Measurements from ENCODE around the gene IFNA8.

The IFNA8 gene

GRCh38 chr9:21414220-21414940 is 5.5 kb downstream of the IFNA8 start:
- ATAC-seq (ENCODE audit: insufficient read depth, low read depth), result no peak
- H3K9me3 ChIP-seq (ENCODE audit: insufficient read depth, low read length, severe bottlenecking), result no peaks in the 10 kb centered on the region
- H3K4me1 ChIP-seq (ENCODE audit: insufficient read depth, low read length), result no peaks in the 10 kb centered on the region
- no peak for DNase-seq
- no peaks in the 10 kb centered on the region for H3K79me2 ChIP-seq (ENCODE audit: insufficient read depth, low read length)
- no peak overlapping the region for H2AFZ ChIP-seq (ENCODE audit: low read depth, low read length)
- H3K4me3 ChIP-seq (ENCODE audit: low read depth in 1 of 2, low read length in 2 of 2), result no peak overlapping the region
- H3K4me2 ChIP-seq (ENCODE audit: insufficient read depth, low read length), result no peak overlapping the region
- no peak overlapping the region for H3K27ac ChIP-seq (ENCODE audit: low read length)
- H3K36me3 ChIP-seq (ENCODE audit: insufficient read depth, low read length), result no peaks in the 10 kb centered on the region
- H3K27me3 ChIP-seq (ENCODE audit: insufficient read depth, low read length, poor library complexity), result peaks cover 11% of the 10 kb centered on the region
- H4K20me1 ChIP-seq (ENCODE audit: insufficient read depth, low read length), result no peaks in the 10 kb centered on the region
- H3K9ac ChIP-seq (ENCODE audit: low read depth, low read length), result no peak overlapping the region
- TF ChIP-seq CTCF (IDR thresholded peaks at IDR 0.05; ENCODE audit: borderline replicate concordance, extremely low read depth, low read length, poor library complexity, severe bottlenecking), result no peak
- TF ChIP-seq EZH2 (IDR thresholded peaks at IDR 0.05; ENCODE audit: borderline replicate concordance, low read depth, low read length, severe bottlenecking), result no peak

GRCh38 chr9:21415493-21416267 is 6.8 kb downstream of the IFNA8 start:
- H3K4me1 ChIP-seq (ENCODE audit: insufficient read depth, low read length), result no peaks in the 10 kb centered on the region
- ATAC-seq (ENCODE audit: insufficient read depth, low read depth) (no peak), DNase-seq (no peak)
- H3K9me3 ChIP-seq (ENCODE audit: insufficient read depth, low read length, severe bottlenecking), result no peaks in the 10 kb centered on the region
- H2AFZ ChIP-seq (ENCODE audit: low read depth, low read length), result no peak overlapping the region
- peaks cover 7% of the 10 kb centered on the region for H3K27me3 ChIP-seq (ENCODE audit: insufficient read depth, low read length, poor library complexity)
- no peaks in the 10 kb centered on the region for H3K79me2 ChIP-seq (ENCODE audit: insufficient read depth, low read length)
- H3K27ac ChIP-seq (ENCODE audit: low read length), result no peak overlapping the region
- H3K36me3 ChIP-seq (ENCODE audit: insufficient read depth, low read length), result no peaks in the 10 kb centered on the region
- H3K4me2 ChIP-seq (ENCODE audit: insufficient read depth, low read length), result no peak overlapping the region
- H4K20me1 ChIP-seq (ENCODE audit: insufficient read depth, low read length), result no peaks in the 10 kb centered on the region
- no peak overlapping the region for H3K9ac ChIP-seq (ENCODE audit: low read depth, low read length)
- no peak overlapping the region for H3K4me3 ChIP-seq (ENCODE audit: low read depth in 1 of 2, low read length in 2 of 2)
- no peak for TF ChIP-seq EZH2 (IDR thresholded peaks at IDR 0.05; ENCODE audit: borderline replicate concordance, low read depth, low read length, severe bottlenecking)
- no peak for TF ChIP-seq CTCF (IDR thresholded peaks at IDR 0.05; ENCODE audit: borderline replicate concordance, extremely low read depth, low read length, poor library complexity, severe bottlenecking)

DNA sequence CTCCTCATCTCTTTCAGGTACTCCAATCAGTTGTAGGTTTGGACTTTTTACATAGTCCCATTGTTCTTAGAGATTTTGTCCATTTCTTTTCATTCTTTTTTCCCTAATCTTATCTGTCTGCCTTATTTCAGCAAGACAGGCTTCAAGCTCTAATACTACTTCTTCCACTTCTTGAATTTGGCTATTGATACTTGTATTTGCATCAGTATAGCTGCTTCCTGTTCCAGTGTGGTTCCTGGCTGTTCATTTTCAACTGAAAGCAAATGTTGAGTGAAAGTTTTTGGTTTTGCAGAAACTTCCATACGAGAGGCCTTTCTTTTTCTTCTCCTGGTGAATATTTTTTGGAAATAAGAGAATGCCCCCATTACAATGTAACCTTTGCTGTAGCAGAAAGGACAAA is 19.3 kb downstream of the IFNA8 start:
- no peak for ATAC-seq (ENCODE audit: insufficient read depth, low read depth)
- H3K27ac ChIP-seq (ENCODE audit: low read length), result no peak overlapping the region

More for the DNA sequence above, 19.3 kb downstream of the IFNA8 start:
- Histone ChIP-seq H3K27me3 (ENCODE audit: insufficient read depth, low read length, poor library complexity) (no peaks in the 10 kb centered on the region), H3K79me2 (ENCODE audit: insufficient read depth, low read length) (no peaks in the 10 kb centered on the region), H3K36me3 (ENCODE audit: insufficient read depth, low read length) (no peaks in the 10 kb centered on the region), H3K9me3 (ENCODE audit: insufficient read depth, low read length, severe bottlenecking) (no peaks in the 10 kb centered on the region), H3K4me2 (ENCODE audit: insufficient read depth, low read length) (no peak overlapping the region), H2AFZ (ENCODE audit: low read depth, low read length) (no peak overlapping the region), H3K4me1 (ENCODE audit: insufficient read depth, low read length) (no peaks in the 10 kb centered on the region), H4K20me1 (ENCODE audit: insufficient read depth, low read length) (no peaks in the 10 kb centered on the region), H3K9ac (ENCODE audit: low read depth, low read length) (no peak overlapping the region), H3K4me3 (ENCODE audit: low read depth in 1 of 2, low read length in 2 of 2) (no peak overlapping the region)
- DNase-seq, result no peak
- TF ChIP-seq EZH2 (IDR thresholded peaks at IDR 0.05; ENCODE audit: borderline replicate concordance, low read depth, low read length, severe bottlenecking) (no peak), CTCF (IDR thresholded peaks at IDR 0.05; ENCODE audit: borderline replicate concordance, extremely low read depth, low read length, poor library complexity, severe bottlenecking) (no peak)

All from DND-41 (cell line).